ENCODE measurements around the gene SINHCAF. TPM values are rescaled to one million over a fixed set of nuclear protein-coding genes. Genes with fewer than 3 reads are reported as not detected.

The SINHCAF gene
- total and polyA plus RNA-seq, 4 donors: 2.3 to 10.3 (median 4.9) TPM

- DNase-seq (ENCODE audit: low spot score): no peak
- Histone ChIP-seq H3K27ac (ENCODE audit: low read depth in 1 of 2, low read length in 2 of 2) (no peak overlapping the region), H3K4me3 (ENCODE audit: low read depth in 1 of 3, low read length in 3 of 3) (no peak overlapping the region), H3K4me1 (ENCODE audit: control insufficient read depth in 4 of 4, insufficient read depth in 4 of 4, low read length in 3 of 4) (no peaks in the 10 kb centered on the region), H3K9me3 (ENCODE audit: control insufficient read depth in 4 of 4, low read length in 3 of 4) (no peaks in the 10 kb centered on the region), H3K36me3 (ENCODE audit: control insufficient read depth in 4 of 4, insufficient read depth in 3 of 4, low read depth in 1 of 4, low read length in 3 of 4) (peaks cover 0 to 4% (median 2%) of the 10 kb centered on the region in 4 donors), H3K27me3 (ENCODE audit: control insufficient read depth in 4 of 4, insufficient read depth in 4 of 4, low read length in 3 of 4) (no peaks in the 10 kb centered on the region), H3K9ac (ENCODE audit: low read depth in 1 of 2, low read length in 2 of 2) (no peak overlapping the region)
- WGBS: 87% methylated on average over 1 of the region's 1 CpG
- TF ChIP-seq TAF1 (conservative IDR thresholded peaks at IDR 0.05) (no peak), SP1 (IDR thresholded peaks at IDR 0.05) (no peak), CTCF (IDR thresholded peaks at IDR 0.05; ENCODE audit: low read depth, low read length, missing input control) (no peak), EGR1 (IDR thresholded peaks at IDR 0.05; ENCODE audit: low read depth in 2 of 2) (no peak), JUND (IDR thresholded peaks at IDR 0.05) (no peak), RAD21 (IDR thresholded peaks at IDR 0.05) (no peak), FOXA2 (IDR thresholded peaks at IDR 0.05) (no peak), RXRA (IDR thresholded peaks at IDR 0.05) (no peak), FOXA1 (IDR thresholded peaks at IDR 0.05) (no peak)
These were observed 47.1 kb downstream of the SINHCAF start for GRCh38 chr12:31278832-31279231.

- Histone ChIP-seq H3K4me1 (ENCODE audit: control insufficient read depth in 4 of 4, insufficient read depth in 4 of 4, low read length in 3 of 4) (no peaks in the 10 kb centered on the region), H3K4me3 (ENCODE audit: low read depth in 1 of 3, low read length in 3 of 3) (no peak overlapping the region), H3K27ac (ENCODE audit: low read depth in 1 of 2, low read length in 2 of 2) (no peak overlapping the region), H3K36me3 (ENCODE audit: control insufficient read depth in 4 of 4, insufficient read depth in 3 of 4, low read depth in 1 of 4, low read length in 3 of 4) (peaks cover 0 to 4% (median 2%) of the 10 kb centered on the region in 4 donors), H3K9me3 (ENCODE audit: control insufficient read depth in 4 of 4, low read length in 3 of 4) (no peaks in the 10 kb centered on the region), H3K9ac (ENCODE audit: low read depth in 1 of 2, low read length in 2 of 2) (no peak overlapping the region), H3K27me3 (ENCODE audit: control insufficient read depth in 4 of 4, insufficient read depth in 4 of 4, low read length in 3 of 4) (no peaks in the 10 kb centered on the region)
- WGBS: 95% methylated on average over 4 of the region's 4 CpGs
- DNase-seq (ENCODE audit: low spot score): no peak
- TF ChIP-seq SP1 (IDR thresholded peaks at IDR 0.05) (no peak), FOXA2 (IDR thresholded peaks at IDR 0.05) (no peak), RXRA (IDR thresholded peaks at IDR 0.05) (no peak), HNF4G (IDR thresholded peaks at IDR 0.05) (no peak), ATF3 (IDR thresholded peaks at IDR 0.05) (no peak), FOXA1 (IDR thresholded peaks at IDR 0.05) (no peak), REST (IDR thresholded peaks at IDR 0.05) (no peak), EGR1 (IDR thresholded peaks at IDR 0.05; ENCODE audit: low read depth in 2 of 2) (no peak), TAF1 (conservative IDR thresholded peaks at IDR 0.05) (no peak), HNF4A (conservative IDR thresholded peaks at IDR 0.05) (no peak)
These were observed 47.5 kb downstream of the SINHCAF start for GRCh38 chr12:31278424-31278823.

- no peak overlapping the region for H3K9ac ChIP-seq (ENCODE audit: low read depth in 1 of 2, low read length in 2 of 2)
- DNase-seq (ENCODE audit: low spot score): no peak
- H3K4me1 ChIP-seq (ENCODE audit: control insufficient read depth in 4 of 4, insufficient read depth in 4 of 4, low read length in 3 of 4): no peaks in the 10 kb centered on the region
- no peak overlapping the region for H3K4me3 ChIP-seq (ENCODE audit: low read depth in 1 of 3, low read length in 3 of 3)
- peaks cover 0 to 3% (median 0%) of the 10 kb centered on the region in 4 donors for H3K36me3 ChIP-seq (ENCODE audit: control insufficient read depth in 4 of 4, insufficient read depth in 3 of 4, low read depth in 1 of 4, low read length in 3 of 4)
- H3K27me3 ChIP-seq (ENCODE audit: control insufficient read depth in 4 of 4, insufficient read depth in 4 of 4, low read length in 3 of 4): no peaks in the 10 kb centered on the region
- no peak overlapping the region for H3K27ac ChIP-seq (ENCODE audit: low read depth in 1 of 2, low read length in 2 of 2)
- no peaks in the 10 kb centered on the region for H3K9me3 ChIP-seq (ENCODE audit: control insufficient read depth in 4 of 4, low read length in 3 of 4)
- 94% methylated on average over 2 of the region's 2 CpGs for WGBS
- TF ChIP-seq FOXA2 (IDR thresholded peaks at IDR 0.05) (no peak), HNF4G (IDR thresholded peaks at IDR 0.05) (no peak), CTCF (IDR thresholded peaks at IDR 0.05; ENCODE audit: low read depth, low read length, missing input control) (no peak), RXRA (IDR thresholded peaks at IDR 0.05) (no peak), GABPA (IDR thresholded peaks at IDR 0.05 in 1 of 2, conservative IDR thresholded peaks at IDR 0.05 in 1 of 2) (no peak), ATF3 (IDR thresholded peaks at IDR 0.05) (no peak), HNF4A (conservative IDR thresholded peaks at IDR 0.05) (no peak), RAD21 (IDR thresholded peaks at IDR 0.05) (no peak), SP1 (IDR thresholded peaks at IDR 0.05) (no peak), NR2F2 (IDR thresholded peaks at IDR 0.05) (no peak)
These were observed 48.9 kb downstream of the SINHCAF start for GRCh38 chr12:31277081-31277480.

Measured in liver (tissue), 9 donors.